ENCODE measurements around the gene SLC25A36.
"Not testable (repeated sequence)": the region's sequence is repeated elsewhere in the genome, so short reads cannot be mapped to it uniquely, and the experiment has no call there.

SLC25A36 gene

GRCh38 chr3:140950144-140950543, 8.5 kb downstream of the SLC25A36 start:
- DNase-seq (ENCODE audit: low spot score in 2 of 2) (no peak), ATAC-seq (no peak)
- H3K4me3 Mint-ChIP-seq: no peak overlapping the region
- H3K9me3 Mint-ChIP-seq: no peaks in the 10 kb centered on the region
- peaks cover 45% of the 10 kb centered on the region for H3K4me1 Mint-ChIP-seq
- peaks cover 41% of the 10 kb centered on the region for H3K36me3 Mint-ChIP-seq
- no peak overlapping the region for H3K27ac Mint-ChIP-seq

- Mint-ChIP-seq H3K4me3 (no peak overlapping the region), H3K9me3 (no peaks in the 10 kb centered on the region), H3K4me1 (peaks cover 44% of the 10 kb centered on the region), H3K36me3 (peaks cover 46% of the 10 kb centered on the region), H3K27ac (no peak overlapping the region)
- no peak for DNase-seq (ENCODE audit: low spot score in 2 of 2)
- ATAC-seq: no peak
Observed at GRCh38 chr3:140950863-140951262, 9.2 kb downstream of the SLC25A36 start.

GRCh38 chr3:140951750-140952149, 10.1 kb downstream of the SLC25A36 start:
- H3K36me3 Mint-ChIP-seq: peaks cover 54% of the 10 kb centered on the region
- not testable (repeated sequence) for DNase-seq (ENCODE audit: low spot score in 2 of 2); ATAC-seq; H3K9me3 Mint-ChIP-seq; H3K4me3 Mint-ChIP-seq
- peaks cover 35% of the 10 kb centered on the region for H3K4me1 Mint-ChIP-seq
- H3K27ac Mint-ChIP-seq: peak overlapping the region; percentile 68

DNA sequence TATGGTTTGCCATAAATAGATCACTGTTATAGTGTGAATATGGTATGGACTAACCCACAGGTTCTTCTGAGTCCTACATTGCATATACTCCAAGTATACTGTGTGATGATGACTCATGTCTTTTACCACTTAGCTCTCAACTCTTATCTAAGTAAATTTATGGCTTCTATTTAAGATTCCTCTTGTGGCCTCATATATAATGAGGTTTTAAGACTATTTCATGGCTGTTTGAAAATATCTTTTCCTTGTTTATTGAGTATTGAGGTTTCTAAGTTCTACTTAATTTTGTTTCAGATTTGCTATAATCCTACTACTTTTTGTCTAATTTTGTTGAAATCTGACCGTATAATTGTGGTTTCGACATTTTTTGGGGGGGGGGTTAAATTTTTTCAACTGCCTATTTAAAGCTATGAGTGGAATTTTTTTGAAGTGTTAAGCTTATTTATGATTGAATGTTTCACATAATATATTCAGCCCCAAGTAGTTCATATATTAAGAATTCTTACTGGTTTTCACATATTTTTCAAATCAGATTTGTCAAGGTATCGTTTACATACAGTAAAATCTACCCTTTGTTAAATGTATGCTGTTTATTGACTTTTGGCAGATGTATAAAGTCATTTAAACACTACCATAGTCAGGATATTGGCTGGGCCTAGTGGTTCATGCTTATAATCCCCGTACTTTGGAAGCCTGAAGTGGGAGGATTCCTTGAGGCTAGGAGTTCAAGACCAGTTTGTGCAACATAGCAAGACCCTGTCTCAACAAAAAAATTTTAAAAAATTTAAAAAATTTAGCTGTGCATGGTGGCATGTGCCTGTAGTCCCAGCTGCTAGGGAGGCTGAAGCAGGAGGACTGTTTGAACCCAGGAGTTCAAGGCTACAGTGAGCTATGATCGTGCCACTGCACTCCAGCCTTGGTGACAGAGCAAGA, 11.7 kb downstream of the SLC25A36 start:
- Mint-ChIP-seq H3K4me1 (peaks cover 30% of the 10 kb centered on the region), H3K27ac (no peak overlapping the region), H3K9me3 (no peaks in the 10 kb centered on the region), H3K36me3 (peaks cover 57% of the 10 kb centered on the region), H3K4me3 (no peak overlapping the region)
- ATAC-seq: peak; percentile 87
- no peak for DNase-seq (ENCODE audit: low spot score in 2 of 2)

DNA sequence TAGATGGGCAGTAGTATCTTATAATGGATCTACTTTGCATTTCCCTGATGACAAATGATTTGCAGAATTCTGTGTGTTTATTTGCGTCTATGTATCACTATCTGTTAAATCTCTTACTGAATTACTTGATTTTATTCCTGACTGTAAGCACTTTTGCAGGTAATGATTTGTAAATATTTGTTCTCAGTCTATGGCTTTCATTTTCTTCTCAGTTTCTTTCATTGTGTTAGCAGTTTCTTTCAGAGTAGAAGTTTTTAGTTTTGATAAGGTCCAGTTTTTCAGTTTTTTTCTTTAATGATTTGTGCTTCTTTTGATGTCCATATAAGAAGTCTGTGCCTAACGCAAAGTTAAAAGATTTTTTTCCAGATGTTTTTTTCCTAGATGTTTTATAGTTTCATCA, 12.9 kb downstream of the SLC25A36 start:
- Mint-ChIP-seq H3K36me3 (peaks cover 63% of the 10 kb centered on the region), H3K4me3 (no peak overlapping the region), H3K4me1 (peaks cover 24% of the 10 kb centered on the region), H3K9me3 (no peaks in the 10 kb centered on the region), H3K27ac (no peak overlapping the region)
- no peak for DNase-seq (ENCODE audit: low spot score in 2 of 2)
- no peak for ATAC-seq

DNA sequence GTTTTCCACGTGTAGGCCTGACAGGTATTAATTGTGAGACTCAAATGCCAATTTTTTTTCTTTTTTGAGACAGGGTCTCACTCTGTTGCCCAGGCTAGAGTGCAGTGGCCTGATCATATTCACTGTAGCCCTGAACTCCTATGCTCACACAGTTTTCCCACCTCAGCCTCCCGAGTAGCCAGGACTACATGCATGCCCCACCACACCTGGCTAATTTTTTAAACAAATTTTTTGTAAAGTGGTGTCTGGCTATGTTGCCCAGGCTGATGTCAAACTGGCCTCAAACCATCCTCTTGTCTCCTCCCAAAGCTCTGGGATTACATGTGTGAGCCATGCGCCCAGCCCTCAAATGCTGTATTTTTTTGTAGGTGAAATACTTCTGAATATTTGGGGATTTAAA, 14.0 kb downstream of the SLC25A36 start:
- Mint-ChIP-seq H3K4me1 (peaks cover 21% of the 10 kb centered on the region), H3K9me3 (no peaks in the 10 kb centered on the region), H3K36me3 (peaks cover 66% of the 10 kb centered on the region), H3K4me3 (no peak overlapping the region), H3K27ac (no peak overlapping the region)
- DNase-seq (ENCODE audit: low spot score in 2 of 2) (no peak), ATAC-seq (no peak)

GRCh38 chr3:140956058-140956835, 14.6 kb downstream of the SLC25A36 start:
- H3K36me3 Mint-ChIP-seq: peaks cover 68% of the 10 kb centered on the region
- H3K4me3 Mint-ChIP-seq: no peak overlapping the region
- ATAC-seq (no peak), DNase-seq (ENCODE audit: low spot score in 2 of 2) (no peak)
- H3K9me3 Mint-ChIP-seq: no peaks in the 10 kb centered on the region
- H3K27ac Mint-ChIP-seq: no peak overlapping the region
- H3K4me1 Mint-ChIP-seq: peaks cover 15% of the 10 kb centered on the region

DNA sequence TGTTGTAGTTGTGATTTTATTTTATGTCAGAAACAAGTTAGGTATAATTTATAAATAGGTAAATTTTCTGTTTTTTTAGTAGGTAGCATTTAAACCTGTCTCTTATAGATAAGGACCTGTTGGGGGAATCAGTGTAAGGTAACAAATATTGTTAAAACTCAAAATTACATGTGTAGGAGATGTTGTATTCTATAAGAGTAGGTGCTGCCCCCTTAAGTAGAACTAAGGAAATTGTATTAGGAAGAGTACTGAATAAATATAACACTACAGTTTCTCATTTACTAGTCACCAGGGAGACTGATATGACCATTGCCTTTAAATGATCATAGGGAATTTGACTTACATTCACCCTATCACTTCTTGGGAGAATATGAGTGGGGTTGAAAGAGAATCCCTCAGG, 31.2 kb downstream of the SLC25A36 start:
- no peak overlapping the region for H3K27ac Mint-ChIP-seq

GRCh38 chr3:140974900-140975299, 33.3 kb downstream of the SLC25A36 start:
- Mint-ChIP-seq H3K4me3 (no peak overlapping the region), H3K36me3 (peaks cover 73% of the 10 kb centered on the region), H3K27ac (no peak overlapping the region), H3K4me1 (no peaks in the 10 kb centered on the region), H3K9me3 (no peaks in the 10 kb centered on the region)
- ATAC-seq (no peak), DNase-seq (ENCODE audit: low spot score in 2 of 2) (no peak)

More for the DNA sequence above, 31.2 kb downstream of the SLC25A36 start:
- no peak for DNase-seq (ENCODE audit: low spot score in 2 of 2)
- no peak for ATAC-seq
- H3K36me3 Mint-ChIP-seq: peaks cover 61% of the 10 kb centered on the region
- no peak overlapping the region for H3K4me3 Mint-ChIP-seq
- H3K4me1 Mint-ChIP-seq: no peaks in the 10 kb centered on the region
- no peaks in the 10 kb centered on the region for H3K9me3 Mint-ChIP-seq

DNA sequence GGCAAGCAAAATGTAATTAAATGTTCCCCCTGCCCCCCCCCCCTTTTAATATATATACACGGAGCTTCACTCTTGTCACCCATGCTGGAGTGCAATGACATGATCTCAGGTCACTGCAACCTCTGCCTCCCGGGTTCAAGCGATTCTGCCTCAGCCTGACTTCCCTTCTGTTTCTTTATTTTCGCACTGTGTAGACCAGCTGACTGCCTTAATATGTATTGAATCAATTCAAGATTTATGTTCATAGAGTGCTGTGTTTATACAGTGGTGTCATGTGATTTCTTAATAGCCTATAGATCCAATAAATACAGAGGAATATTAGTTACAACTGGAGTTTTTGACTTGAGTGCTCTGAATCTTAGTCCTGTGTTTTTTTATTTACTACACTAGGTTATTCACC, 39.0 kb downstream of the SLC25A36 start:
- H3K27ac Mint-ChIP-seq: no peak overlapping the region
- ATAC-seq (no peak), DNase-seq (ENCODE audit: low spot score in 2 of 2) (no peak)
- H3K36me3 Mint-ChIP-seq: peaks cover 35% of the 10 kb centered on the region
- H3K4me1 Mint-ChIP-seq: no peaks in the 10 kb centered on the region
- no peak overlapping the region for H3K4me3 Mint-ChIP-seq
- H3K9me3 Mint-ChIP-seq: no peaks in the 10 kb centered on the region

- H3K36me3 Mint-ChIP-seq; H3K4me3 Mint-ChIP-seq; H3K27ac Mint-ChIP-seq; H3K9me3 Mint-ChIP-seq; DNase-seq (ENCODE audit: low spot score in 2 of 2); H3K4me1 Mint-ChIP-seq; ATAC-seq: not testable (repeated sequence)
Observed at GRCh38 chr3:140987792-140988191, 46.2 kb downstream of the SLC25A36 start.

DNA sequence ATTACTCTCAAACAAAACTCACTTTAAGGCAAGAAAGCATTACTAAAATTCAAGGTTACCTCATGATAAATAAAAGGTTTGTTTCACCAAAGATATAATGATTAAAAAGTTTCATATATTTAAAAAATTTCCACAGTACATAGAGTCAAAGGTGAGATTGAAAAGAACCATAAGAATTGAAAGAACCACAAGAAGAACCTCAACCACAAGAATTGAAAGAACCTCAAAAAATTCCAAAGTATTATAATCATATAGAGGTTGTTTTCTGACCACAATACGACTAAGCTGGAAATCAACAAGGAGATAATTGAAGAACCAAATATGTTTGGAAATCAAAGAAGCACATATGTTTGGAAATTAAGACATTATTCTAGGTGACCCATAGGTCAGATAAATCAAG, 52.7 kb downstream of the SLC25A36 start:
- Mint-ChIP-seq H3K4me1 (no peaks in the 10 kb centered on the region), H3K4me3 (no peak overlapping the region), H3K27ac (no peak overlapping the region), H3K9me3 (no peaks in the 10 kb centered on the region), H3K36me3 (no peaks in the 10 kb centered on the region)
- DNase-seq (ENCODE audit: low spot score in 2 of 2) (no peak), ATAC-seq (no peak)

GRCh38 chr3:140994861-140995260, 53.2 kb downstream of the SLC25A36 start:
- H3K4me1 Mint-ChIP-seq; H3K4me3 Mint-ChIP-seq; H3K36me3 Mint-ChIP-seq; ATAC-seq; H3K9me3 Mint-ChIP-seq; DNase-seq (ENCODE audit: low spot score in 2 of 2); H3K27ac Mint-ChIP-seq: not testable (repeated sequence)

- Mint-ChIP-seq H3K4me3 (no peak overlapping the region), H3K4me1 (peaks cover 6% of the 10 kb centered on the region), H3K9me3 (no peaks in the 10 kb centered on the region), H3K36me3 (no peaks in the 10 kb centered on the region), H3K27ac (no peak overlapping the region)
- DNase-seq (ENCODE audit: low spot score in 2 of 2) (no peak), ATAC-seq (no peak)
Observed at GRCh38 chr3:140995881-140996280, 54.2 kb downstream of the SLC25A36 start.

GRCh38 chr3:141000027-141000663, 58.5 kb downstream of the SLC25A36 start:
- Mint-ChIP-seq H3K27ac (no peak overlapping the region), H3K4me3 (no peak overlapping the region), H3K4me1 (peaks cover 6% of the 10 kb centered on the region), H3K36me3 (no peaks in the 10 kb centered on the region), H3K9me3 (no peaks in the 10 kb centered on the region)
- peak; percentile 90 for ATAC-seq
- peak in 1 of 2 donors; percentile 13 for DNase-seq (ENCODE audit: low spot score in 2 of 2)
